HepG2 (cell line): ENCODE results near the gene GLYATL3. TPM values are rescaled to one million over a fixed set of nuclear protein-coding genes. Genes with fewer than 3 reads are reported as not detected.

Source experiments
- HNRNPK ChIP-seq: fragments of 200-400 bp; formaldehyde crosslinking; IDR thresholded peaks from 2 replicates; pipeline ENCODE4 v1.6.1; 2018; ENCODE audit warnings: low read length, low read depth, moderate library complexity, mild to moderate bottlenecking; ENCODE audit not compliant: poor library complexity, severe bottlenecking
- PITX1 ChIP-seq: sonication (generic); formaldehyde crosslinking; IDR thresholded peaks from 2 replicates; pipeline ENCODE4 v1.5.1; 2020; ENCODE audit warnings: mild to moderate bottlenecking, missing genetic modification reagents
- SAP130 ChIP-seq: IDR thresholded peaks from 2 replicates; pipeline ENCODE4 v1.6.1; 2016; ENCODE audit warnings: low read depth
- THAP8 ChIP-seq: sonication (generic); formaldehyde crosslinking; IDR thresholded peaks from 2 replicates; pipeline ENCODE4 v1.5.1; 2020; ENCODE audit warnings: missing genetic modification reagents, mild to moderate bottlenecking, borderline replicate concordance
- ZBTB3 ChIP-seq: sonication (generic); formaldehyde crosslinking; IDR thresholded peaks from 2 replicates; pipeline ENCODE4 v1.4.0; 2020; ENCODE audit warnings: low read depth, mild to moderate bottlenecking, moderate library complexity, missing genetic modification reagents, borderline replicate concordance
- ZKSCAN8 ChIP-seq: IDR thresholded peaks from 2 replicates; pipeline ENCODE4 v1.6.1; 2016; ENCODE audit warnings: borderline replicate concordance, missing genetic modification reagents, missing compliant biosample characterization
- ZNF354B ChIP-seq: sonication (generic); formaldehyde crosslinking; IDR thresholded peaks from 2 replicates; pipeline ENCODE4 v1.8.0; 2022; ENCODE audit warnings: mild to moderate bottlenecking, missing genetic modification reagents
- ZNF382 ChIP-seq: sonication (generic); formaldehyde crosslinking; IDR thresholded peaks from 2 replicates; pipeline ENCODE4 v1.5.0; 2020; ENCODE audit warnings: missing genetic modification reagents, mild to moderate bottlenecking, borderline replicate concordance
- ZNF788 ChIP-seq: sonication (generic); formaldehyde crosslinking; IDR thresholded peaks from 2 replicates; pipeline ENCODE4 v1.5.0; 2020; ENCODE audit warnings: mild to moderate bottlenecking, missing genetic modification reagents, borderline replicate concordance
- polyA plus RNA-seq, 8 experiments: library from polyadenylated mRNA; depleted of rRNA in 3 of 8; stranded (reverse) in 7 of 8; unstranded in 1 of 8; fragments of >200 nt; fragmentation: Illumina TruSeq in 4 of 8; extraction: Trizol in 4 of 8; gene quantifications; 2 replicates each; pipeline versions ENCODE4 v1.2.1 to v1.2.3, GENCODE V29; 2011 to 2016; ENCODE audit warnings: low read depth in 4 of 8, missing spikeins in 1 of 8, mixed read lengths in 1 of 8; ENCODE audit not compliant: insufficient read depth in 1 of 8
- total RNA-seq, 5 experiments: library from RNA; depleted of rRNA; stranded (reverse); fragments of >200 nt; fragmentation: Illumina TruSeq; extraction: Trizol; gene quantifications; 2 replicates each; pipeline ENCODE4 v1.2.3, GENCODE V29; 2016; ENCODE audit warnings: low read depth in 1 of 5
- TF ChIP-seq, protein P1 (sequence below): sonication (generic); formaldehyde crosslinking; IDR thresholded peaks from 2 replicates; pipeline ENCODE4 v1.4.0; 2020; ENCODE audit warnings: mild to moderate bottlenecking, missing genetic modification reagents, borderline replicate concordance
- TF ChIP-seq, protein P2 (sequence below): sonication (generic); formaldehyde crosslinking; IDR thresholded peaks from one replicate; pipeline ENCODE4 v1.5.1; 2020; ENCODE audit warnings: mild to moderate bottlenecking, missing genetic modification reagents; ENCODE audit errors: not compliant biosample characterization
- TF ChIP-seq, protein P3 (sequence below): sonication (generic); formaldehyde crosslinking; IDR thresholded peaks from 2 replicates; pipeline ENCODE4 v1.4.0; 2020; ENCODE audit warnings: missing genetic modification reagents, borderline replicate concordance
- TF ChIP-seq, protein P4 (sequence below): sonication (generic); formaldehyde crosslinking; IDR thresholded peaks from 2 replicates; pipeline ENCODE4 v1.4.0; 2020; ENCODE audit warnings: missing genetic modification reagents

The GLYATL3 gene
- total and polyA plus RNA-seq, 2 of the 13 experiments (the other 11 are each of a cell fraction or from before 2014, with no cell fraction given): 0.05 TPM; not detected in 1

GRCh38 chr6:49556429-49556837 is 56.7 kb downstream of the GLYATL3 start (continued):
- TF ChIP-seq, protein P1, sequence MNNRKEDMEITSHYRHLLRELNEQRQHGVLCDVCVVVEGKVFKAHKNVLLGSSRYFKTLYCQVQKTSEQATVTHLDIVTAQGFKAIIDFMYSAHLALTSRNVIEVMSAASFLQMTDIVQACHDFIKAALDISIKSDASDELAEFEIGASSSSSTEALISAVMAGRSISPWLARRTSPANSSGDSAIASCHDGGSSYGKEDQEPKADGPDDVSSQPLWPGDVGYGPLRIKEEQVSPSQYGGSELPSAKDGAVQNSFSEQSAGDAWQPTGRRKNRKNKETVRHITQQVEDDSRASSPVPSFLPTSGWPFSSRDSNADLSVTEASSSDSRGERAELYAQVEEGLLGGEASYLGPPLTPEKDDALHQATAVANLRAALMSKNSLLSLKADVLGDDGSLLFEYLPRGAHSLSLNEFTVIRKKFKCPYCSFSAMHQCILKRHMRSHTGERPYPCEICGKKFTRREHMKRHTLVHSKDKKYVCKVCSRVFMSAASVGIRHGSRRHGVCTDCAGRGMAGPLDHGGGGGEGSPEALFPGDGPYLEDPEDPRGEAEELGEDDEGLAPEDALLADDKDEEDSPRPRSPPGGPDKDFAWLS (CRISPR knock-in tag): no peak
- TF ChIP-seq, protein P2, sequence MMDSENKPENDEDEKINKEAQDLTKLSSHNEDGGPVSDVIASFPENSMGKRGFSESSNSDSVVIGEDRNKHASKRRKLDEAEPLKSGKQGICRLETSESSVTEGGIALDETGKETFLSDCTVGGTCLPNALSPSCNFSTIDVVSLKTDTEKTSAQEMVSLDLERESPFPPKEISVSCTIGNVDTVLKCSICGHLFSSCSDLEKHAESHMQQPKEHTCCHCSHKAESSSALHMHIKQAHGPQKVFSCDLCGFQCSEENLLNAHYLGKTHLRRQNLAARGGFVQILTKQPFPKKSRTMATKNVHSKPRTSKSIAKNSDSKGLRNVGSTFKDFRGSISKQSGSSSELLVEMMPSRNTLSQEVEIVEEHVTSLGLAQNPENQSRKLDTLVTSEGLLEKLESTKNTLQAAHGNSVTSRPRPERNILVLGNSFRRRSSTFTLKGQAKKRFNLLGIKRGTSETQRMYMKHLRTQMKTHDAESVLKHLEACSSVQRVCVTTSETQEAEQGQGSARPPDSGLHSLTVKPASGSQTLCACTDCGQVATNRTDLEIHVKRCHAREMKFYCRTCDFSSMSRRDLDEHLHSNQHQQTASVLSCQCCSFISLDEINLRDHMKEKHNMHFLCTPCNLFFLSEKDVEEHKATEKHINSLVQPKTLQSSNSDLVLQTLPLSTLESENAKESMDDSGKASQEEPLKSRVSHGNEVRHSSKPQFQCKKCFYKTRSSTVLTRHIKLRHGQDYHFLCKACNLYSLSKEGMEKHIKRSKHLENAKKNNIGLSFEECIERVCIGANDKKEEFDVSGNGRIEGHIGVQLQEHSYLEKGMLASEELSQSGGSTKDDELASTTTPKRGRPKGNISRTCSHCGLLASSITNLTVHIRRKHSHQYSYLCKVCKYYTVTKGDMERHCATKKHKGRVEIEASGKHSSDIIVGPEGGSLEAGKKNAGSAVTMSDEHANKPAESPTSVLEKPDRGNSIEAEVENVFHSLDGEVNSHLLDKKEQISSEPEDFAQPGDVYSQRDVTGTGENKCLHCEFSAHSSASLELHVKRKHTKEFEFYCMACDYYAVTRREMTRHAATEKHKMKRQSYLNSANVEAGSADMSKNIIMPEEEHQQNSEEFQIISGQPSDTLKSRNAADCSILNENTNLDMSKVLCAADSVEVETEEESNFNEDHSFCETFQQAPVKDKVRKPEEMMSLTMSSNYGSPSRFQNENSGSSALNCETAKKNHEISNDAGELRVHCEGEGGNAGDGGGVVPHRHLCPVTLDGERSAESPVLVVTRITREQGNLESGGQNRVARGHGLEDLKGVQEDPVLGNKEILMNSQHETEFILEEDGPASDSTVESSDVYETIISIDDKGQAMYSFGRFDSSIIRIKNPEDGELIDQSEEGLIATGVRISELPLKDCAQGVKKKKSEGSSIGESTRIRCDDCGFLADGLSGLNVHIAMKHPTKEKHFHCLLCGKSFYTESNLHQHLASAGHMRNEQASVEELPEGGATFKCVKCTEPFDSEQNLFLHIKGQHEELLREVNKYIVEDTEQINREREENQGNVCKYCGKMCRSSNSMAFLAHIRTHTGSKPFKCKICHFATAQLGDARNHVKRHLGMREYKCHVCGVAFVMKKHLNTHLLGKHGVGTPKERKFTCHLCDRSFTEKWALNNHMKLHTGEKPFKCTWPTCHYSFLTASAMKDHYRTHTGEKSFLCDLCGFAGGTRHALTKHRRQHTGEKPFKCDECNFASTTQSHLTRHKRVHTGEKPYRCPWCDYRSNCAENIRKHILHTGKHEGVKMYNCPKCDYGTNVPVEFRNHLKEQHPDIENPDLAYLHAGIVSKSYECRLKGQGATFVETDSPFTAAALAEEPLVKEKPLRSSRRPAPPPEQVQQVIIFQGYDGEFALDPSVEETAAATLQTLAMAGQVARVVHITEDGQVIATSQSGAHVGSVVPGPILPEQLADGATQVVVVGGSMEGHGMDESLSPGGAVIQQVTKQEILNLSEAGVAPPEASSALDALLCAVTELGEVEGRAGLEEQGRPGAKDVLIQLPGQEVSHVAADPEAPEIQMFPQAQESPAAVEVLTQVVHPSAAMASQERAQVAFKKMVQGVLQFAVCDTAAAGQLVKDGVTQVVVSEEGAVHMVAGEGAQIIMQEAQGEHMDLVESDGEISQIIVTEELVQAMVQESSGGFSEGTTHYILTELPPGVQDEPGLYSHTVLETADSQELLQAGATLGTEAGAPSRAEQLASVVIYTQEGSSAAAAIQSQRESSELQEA (CRISPR knock-in tag): no peak
- TF ChIP-seq ZNF788 (CRISPR knock-in tag) (no peak), ZBTB3 (CRISPR knock-in tag) (no peak), ZNF382 (no peak), ZKSCAN8 (no peak), THAP8 (CRISPR knock-in tag) (no peak), SAP130 (CRISPR knock-in tag) (peak; percentile 79), PITX1 (no peak), ZNF354B (CRISPR knock-in tag) (no peak), HNRNPK (no peak)
- TF ChIP-seq, protein P3, sequence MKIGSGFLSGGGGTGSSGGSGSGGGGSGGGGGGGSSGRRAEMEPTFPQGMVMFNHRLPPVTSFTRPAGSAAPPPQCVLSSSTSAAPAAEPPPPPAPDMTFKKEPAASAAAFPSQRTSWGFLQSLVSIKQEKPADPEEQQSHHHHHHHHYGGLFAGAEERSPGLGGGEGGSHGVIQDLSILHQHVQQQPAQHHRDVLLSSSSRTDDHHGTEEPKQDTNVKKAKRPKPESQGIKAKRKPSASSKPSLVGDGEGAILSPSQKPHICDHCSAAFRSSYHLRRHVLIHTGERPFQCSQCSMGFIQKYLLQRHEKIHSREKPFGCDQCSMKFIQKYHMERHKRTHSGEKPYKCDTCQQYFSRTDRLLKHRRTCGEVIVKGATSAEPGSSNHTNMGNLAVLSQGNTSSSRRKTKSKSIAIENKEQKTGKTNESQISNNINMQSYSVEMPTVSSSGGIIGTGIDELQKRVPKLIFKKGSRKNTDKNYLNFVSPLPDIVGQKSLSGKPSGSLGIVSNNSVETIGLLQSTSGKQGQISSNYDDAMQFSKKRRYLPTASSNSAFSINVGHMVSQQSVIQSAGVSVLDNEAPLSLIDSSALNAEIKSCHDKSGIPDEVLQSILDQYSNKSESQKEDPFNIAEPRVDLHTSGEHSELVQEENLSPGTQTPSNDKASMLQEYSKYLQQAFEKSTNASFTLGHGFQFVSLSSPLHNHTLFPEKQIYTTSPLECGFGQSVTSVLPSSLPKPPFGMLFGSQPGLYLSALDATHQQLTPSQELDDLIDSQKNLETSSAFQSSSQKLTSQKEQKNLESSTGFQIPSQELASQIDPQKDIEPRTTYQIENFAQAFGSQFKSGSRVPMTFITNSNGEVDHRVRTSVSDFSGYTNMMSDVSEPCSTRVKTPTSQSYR (CRISPR knock-in tag): no peak
- TF ChIP-seq, protein P4, sequence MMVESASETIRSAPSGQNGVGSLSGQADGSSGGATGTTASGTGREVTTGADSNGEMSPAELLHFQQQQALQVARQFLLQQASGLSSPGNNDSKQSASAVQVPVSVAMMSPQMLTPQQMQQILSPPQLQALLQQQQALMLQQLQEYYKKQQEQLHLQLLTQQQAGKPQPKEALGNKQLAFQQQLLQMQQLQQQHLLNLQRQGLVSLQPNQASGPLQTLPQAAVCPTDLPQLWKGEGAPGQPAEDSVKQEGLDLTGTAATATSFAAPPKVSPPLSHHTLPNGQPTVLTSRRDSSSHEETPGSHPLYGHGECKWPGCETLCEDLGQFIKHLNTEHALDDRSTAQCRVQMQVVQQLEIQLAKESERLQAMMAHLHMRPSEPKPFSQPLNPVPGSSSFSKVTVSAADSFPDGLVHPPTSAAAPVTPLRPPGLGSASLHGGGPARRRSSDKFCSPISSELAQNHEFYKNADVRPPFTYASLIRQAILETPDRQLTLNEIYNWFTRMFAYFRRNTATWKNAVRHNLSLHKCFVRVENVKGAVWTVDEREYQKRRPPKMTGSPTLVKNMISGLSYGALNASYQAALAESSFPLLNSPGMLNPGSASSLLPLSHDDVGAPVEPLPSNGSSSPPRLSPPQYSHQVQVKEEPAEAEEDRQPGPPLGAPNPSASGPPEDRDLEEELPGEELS: 0 out of 2 replicates have a peak, but pooled peaks have one; percentile 56
